K562 (cell line): ENCODE measurements around the gene VSX2. TPM values are rescaled to one million over a fixed set of nuclear protein-coding genes. Genes with fewer than 3 reads are reported as not detected.

Source experiments
- IFI16 ChIP-seq: fragments of 250-450 bp; sonication (Bioruptor Pico); IDR thresholded peaks from 2 replicates; pipeline ENCODE4 v2.1.2; 2022; ENCODE audit warnings: mild to moderate bottlenecking, inconsistent platforms
- NFE2L1 ChIP-seq: fragments of 450-650 bp; IDR thresholded peaks from 2 replicates; pipeline ENCODE4 v1.6.1; 2016; ENCODE audit warnings: missing genetic modification characterization, low read depth, mild to moderate bottlenecking, missing compliant biosample characterization, moderate library complexity, borderline replicate concordance
- ZNF217 ChIP-seq: sonication (generic); formaldehyde crosslinking; IDR thresholded peaks from 2 replicates; pipeline ENCODE4 v1.8.0; 2022; ENCODE audit warnings: mild to moderate bottlenecking, missing genetic modification reagents
- polyA plus RNA-seq, 8 experiments: library from polyadenylated mRNA; depleted of rRNA in 4 of 8; stranded (reverse) in 5 of 8; unstranded in 3 of 8; fragments of >200 nt; fragmentation: Nextera tagmentation in 2 of 8; fragmentation: Illumina TruSeq in 1 of 8; extraction: Ambion mirVana in 2 of 8; extraction: Trizol in 1 of 8; gene quantifications; 2 replicates each; pipeline versions ENCODE4 v1.2.1 to v1.2.3, GENCODE V29; 2011 to 2014; ENCODE audit warnings: inconsistent platforms in 1 of 8, missing spikeins in 1 of 8
- total RNA-seq, 7 experiments: library from RNA; depleted of rRNA in 6 of 7; stranded (reverse); fragments of >200 nt in 6 of 7; fragmentation: Illumina TruSeq in 2 of 7; extraction: Trizol in 2 of 7; gene quantifications; 2 replicates each; pipeline versions ENCODE4 v1.2.1 to v1.2.3, GENCODE V29; 2011 to 2021; ENCODE audit warnings: low replicate concordance in 1 of 7
- TF ChIP-seq, protein P1 (sequence below): fragments of 450-650 bp; conservative IDR thresholded peaks from 2 replicates; pipeline ENCODE4 v1.6.1; 2016; ENCODE audit warnings: missing genetic modification characterization, low read depth, mild to moderate bottlenecking, control low read depth, missing compliant biosample characterization
- TF ChIP-seq, protein P2 (sequence below): fragments of 250-450 bp; sonication (Bioruptor Pico); IDR thresholded peaks from 2 replicates; pipeline ENCODE4 v1.8.0; 2021; ENCODE audit warnings: moderate library complexity, mild to moderate bottlenecking, inconsistent platforms
- TF ChIP-seq, protein P3 (sequence below): fragments of 450-650 bp; IDR thresholded peaks from one replicate; pipeline ENCODE4 v1.6.1; 2018; ENCODE audit warnings: mild to moderate bottlenecking, moderate library complexity; ENCODE audit not compliant: partially characterized antibody
- TF ChIP-seq, protein P4 (sequence below): sonication (generic); formaldehyde crosslinking; IDR thresholded peaks from 2 replicates; pipeline ENCODE4 v1.8.1; 2023; ENCODE audit warnings: mild to moderate bottlenecking, missing genetic modification reagents

The VSX2 gene
- total and polyA plus RNA-seq, 9 of the 15 experiments (the other 6 are each of a cell fraction or from before 2014, with no cell fraction given): 0.04 TPM; not detected in 8

DNA sequence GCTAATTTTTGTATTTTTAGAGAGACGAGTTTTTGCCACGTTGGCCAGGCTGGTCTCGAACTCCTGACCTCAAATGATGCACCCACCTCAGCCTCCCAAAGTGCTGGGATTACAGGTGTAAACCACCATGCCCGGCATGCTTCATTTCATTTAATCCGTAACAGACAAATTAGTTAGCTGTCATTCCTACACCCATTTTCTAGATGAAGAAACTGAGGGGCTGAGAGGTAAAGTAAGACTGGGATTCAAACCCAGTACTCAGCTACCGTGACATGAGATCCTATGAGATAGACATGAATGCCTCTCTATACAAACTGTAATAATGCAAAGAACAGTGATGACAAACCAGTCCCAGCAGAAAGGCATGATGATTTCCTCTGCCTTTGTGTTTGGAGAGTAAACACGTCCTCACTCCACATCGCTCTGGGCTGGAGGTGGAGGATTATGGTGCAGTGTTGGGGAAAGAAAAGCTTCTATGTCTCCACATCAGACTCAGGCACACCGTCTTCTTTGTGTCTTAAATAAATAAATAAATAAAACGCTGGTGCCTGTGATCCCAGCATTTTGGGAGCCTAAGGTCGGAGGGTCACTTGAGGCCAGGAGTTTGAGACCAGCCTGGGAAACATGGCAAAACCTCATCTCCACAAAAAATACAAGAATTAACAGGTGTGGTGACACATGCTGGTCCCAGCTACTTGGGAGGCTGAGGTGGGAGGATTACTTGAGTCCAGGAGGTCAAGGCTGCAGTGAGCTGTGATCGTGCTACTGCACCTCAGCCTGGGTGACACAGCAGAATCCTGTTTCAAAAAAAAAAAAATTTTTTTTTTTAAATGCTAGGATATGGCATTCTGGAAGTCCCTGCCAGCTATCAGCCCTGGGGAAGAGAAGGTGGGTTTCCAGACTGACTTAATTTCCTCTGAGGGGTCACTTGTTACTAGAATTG lies 10.5 kb downstream of the VSX2 start (continued):
- TF ChIP-seq, protein P1, sequence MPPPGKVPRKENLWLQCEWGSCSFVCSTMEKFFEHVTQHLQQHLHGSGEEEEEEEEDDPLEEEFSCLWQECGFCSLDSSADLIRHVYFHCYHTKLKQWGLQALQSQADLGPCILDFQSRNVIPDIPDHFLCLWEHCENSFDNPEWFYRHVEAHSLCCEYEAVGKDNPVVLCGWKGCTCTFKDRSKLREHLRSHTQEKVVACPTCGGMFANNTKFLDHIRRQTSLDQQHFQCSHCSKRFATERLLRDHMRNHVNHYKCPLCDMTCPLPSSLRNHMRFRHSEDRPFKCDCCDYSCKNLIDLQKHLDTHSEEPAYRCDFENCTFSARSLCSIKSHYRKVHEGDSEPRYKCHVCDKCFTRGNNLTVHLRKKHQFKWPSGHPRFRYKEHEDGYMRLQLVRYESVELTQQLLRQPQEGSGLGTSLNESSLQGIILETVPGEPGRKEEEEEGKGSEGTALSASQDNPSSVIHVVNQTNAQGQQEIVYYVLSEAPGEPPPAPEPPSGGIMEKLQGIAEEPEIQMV (tag): no peak
- TF ChIP-seq ZNF217 (CRISPR knock-in tag) (no peak), IFI16 (no peak), NFE2L1 (tag) (no peak)
- TF ChIP-seq, protein P2, sequence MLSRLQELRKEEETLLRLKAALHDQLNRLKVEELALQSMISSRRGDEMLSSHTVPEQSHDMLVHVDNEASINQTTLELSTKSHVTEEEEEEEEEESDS (CRISPR knock-in tag): no peak
- TF ChIP-seq, protein P3, sequence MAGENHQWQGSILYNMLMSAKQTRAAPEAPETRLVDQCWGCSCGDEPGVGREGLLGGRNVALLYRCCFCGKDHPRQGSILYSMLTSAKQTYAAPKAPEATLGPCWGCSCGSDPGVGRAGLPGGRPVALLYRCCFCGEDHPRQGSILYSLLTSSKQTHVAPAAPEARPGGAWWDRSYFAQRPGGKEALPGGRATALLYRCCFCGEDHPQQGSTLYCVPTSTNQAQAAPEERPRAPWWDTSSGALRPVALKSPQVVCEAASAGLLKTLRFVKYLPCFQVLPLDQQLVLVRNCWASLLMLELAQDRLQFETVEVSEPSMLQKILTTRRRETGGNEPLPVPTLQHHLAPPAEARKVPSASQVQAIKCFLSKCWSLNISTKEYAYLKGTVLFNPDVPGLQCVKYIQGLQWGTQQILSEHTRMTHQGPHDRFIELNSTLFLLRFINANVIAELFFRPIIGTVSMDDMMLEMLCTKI: no peak
- TF ChIP-seq, protein P4, sequence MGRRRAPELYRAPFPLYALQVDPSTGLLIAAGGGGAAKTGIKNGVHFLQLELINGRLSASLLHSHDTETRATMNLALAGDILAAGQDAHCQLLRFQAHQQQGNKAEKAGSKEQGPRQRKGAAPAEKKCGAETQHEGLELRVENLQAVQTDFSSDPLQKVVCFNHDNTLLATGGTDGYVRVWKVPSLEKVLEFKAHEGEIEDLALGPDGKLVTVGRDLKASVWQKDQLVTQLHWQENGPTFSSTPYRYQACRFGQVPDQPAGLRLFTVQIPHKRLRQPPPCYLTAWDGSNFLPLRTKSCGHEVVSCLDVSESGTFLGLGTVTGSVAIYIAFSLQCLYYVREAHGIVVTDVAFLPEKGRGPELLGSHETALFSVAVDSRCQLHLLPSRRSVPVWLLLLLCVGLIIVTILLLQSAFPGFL: no peak
